Testis (tissue), 2 donors: Measurements from ENCODE around the gene MLN.

Experiments used
- POLR2A ChIP-seq: fragments of 450-650 bp; IDR thresholded peaks from one replicate; pipeline ENCODE4 v1.6.1; 2017; ENCODE audit warnings: antibody characterized with exemption, mild to moderate bottlenecking, moderate library complexity
- TF ChIP-seq, protein P1 (sequence below), 3 experiments: fragments of 450-650 bp in 2 of 3; fragments of 200-600 bp in 1 of 3; sonication (generic) in 1 of 3; IDR thresholded peaks; one replicate each; pipeline ENCODE4 v1.5.1; 2016 to 2019; ENCODE audit warnings: antibody characterized with exemption in 3 of 3, mild to moderate bottlenecking in 2 of 3, moderate library complexity in 1 of 3

GRCh38 chr6:33840048-33840926, 36.5 kb upstream of the MLN start:
- TF ChIP-seq, protein P1, sequence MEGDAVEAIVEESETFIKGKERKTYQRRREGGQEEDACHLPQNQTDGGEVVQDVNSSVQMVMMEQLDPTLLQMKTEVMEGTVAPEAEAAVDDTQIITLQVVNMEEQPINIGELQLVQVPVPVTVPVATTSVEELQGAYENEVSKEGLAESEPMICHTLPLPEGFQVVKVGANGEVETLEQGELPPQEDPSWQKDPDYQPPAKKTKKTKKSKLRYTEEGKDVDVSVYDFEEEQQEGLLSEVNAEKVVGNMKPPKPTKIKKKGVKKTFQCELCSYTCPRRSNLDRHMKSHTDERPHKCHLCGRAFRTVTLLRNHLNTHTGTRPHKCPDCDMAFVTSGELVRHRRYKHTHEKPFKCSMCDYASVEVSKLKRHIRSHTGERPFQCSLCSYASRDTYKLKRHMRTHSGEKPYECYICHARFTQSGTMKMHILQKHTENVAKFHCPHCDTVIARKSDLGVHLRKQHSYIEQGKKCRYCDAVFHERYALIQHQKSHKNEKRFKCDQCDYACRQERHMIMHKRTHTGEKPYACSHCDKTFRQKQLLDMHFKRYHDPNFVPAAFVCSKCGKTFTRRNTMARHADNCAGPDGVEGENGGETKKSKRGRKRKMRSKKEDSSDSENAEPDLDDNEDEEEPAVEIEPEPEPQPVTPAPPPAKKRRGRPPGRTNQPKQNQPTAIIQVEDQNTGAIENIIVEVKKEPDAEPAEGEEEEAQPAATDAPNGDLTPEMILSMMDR (IDR thresholded peaks at IDR 0.05), result no peak
- no peak for TF ChIP-seq POLR2A
